ENCODE measurements around the gene ARMC9.
A peak's percentile ranks its signal among the peaks of the same experiment; 100 is the strongest.
"Not testable (repeated sequence)": the region's sequence is repeated elsewhere in the genome, so short reads cannot be mapped to it uniquely, and the experiment has no call there.

ARMC9 gene

DNA sequence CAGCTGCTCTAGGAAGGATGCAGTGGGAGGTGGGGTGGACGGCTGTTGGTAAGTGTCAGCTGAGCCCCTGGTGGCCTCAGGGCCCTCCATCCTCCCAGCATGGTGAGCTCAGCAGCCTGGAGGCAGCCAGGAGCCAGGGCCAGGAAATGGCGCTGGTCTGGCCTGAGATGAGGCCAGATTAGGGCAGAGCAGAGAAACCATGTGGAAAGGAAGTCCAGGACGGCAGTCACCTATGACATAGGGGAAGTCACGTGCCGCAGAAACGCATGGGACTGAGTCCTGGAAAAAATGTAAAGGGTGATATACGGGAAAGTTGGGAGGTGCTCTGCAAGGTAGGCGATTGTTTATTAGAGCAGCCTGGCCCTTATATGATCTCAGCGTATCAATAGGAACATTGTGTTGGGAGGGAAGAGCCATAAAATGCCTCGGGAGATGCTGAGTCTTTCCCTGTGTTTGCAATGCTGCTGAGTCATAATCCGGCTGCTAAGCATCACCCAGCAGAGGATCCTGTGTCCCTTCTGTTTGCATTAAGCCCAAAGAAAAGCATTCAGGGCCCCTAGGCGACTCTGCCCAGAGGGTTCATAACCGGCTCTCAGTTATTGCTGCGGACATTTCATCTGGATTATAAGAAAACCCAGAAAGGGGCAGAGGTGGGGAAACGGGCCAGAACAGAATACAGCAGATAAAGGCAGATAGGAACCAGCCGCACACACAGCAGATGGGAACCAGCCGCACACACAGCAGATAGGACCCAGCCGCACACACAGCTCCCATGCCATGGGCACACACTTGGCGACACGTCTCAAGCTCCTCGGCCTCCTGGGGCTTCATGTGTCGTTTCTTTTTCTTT, 166.8 kb downstream of the ARMC9 start:
- FAIRE-seq, result no peak

DNA sequence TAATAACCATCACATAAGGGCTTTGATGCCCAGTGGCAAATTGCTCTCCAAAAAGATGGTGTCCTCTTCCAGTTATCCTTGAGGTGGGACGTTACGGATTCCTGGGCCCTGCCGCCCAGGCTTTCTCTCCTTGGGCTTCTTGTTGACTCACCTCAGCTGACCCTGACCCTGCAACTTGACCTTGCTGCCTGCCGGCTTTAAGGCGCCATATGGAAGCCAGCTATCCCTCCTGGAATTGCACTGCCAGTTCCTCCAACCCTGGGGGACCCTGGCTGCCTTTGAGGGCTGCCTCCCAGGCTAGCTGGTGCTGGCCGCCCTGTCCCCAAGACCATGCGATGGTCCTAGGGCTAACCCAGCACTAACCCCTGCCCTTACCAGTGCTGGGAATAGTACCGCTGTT, 168.7 kb downstream of the ARMC9 start:
- FAIRE-seq, result no peak

DNA sequence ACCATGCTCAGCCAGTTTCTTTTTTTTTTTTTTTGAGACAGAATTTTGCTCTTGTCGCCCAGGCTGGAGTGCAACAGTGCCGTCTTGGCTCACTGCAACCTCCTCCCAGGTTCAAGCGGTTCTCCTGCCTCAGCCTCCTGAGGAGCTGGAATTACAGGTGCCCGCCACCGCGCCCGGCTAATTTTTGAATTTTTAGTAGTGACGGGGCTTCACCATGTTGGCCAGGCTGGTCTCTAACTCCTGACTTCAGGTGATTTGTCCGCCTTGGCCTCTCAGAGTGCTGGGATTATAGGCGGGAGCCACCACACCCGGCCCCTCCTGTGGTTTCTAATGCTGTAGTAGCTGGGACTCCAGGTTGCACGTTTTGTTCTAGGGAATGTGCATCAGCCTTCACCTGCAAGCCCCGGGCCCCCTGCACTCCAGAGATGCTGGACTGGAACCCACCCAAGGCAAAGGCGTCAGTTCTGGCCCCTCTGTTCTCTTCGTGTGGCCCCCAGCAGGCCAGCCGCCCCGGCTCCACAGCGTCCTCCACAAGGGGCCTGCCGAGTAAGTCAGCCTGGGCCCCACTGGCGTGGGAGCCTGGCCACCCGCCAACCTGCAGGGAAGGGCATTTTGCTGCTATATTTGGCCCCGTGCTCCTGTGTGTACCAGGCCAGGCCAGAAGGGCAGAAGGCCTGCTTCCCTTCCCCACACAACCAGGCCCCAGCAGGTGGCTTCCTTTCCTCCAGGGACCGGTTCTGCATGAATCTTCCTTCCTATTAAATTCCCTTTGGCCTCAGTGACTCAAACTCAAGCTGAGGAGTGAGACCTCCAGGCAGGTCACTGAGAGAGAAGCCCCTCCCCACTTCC, 171.4 kb downstream of the ARMC9 start:
- no peak for FAIRE-seq

DNA sequence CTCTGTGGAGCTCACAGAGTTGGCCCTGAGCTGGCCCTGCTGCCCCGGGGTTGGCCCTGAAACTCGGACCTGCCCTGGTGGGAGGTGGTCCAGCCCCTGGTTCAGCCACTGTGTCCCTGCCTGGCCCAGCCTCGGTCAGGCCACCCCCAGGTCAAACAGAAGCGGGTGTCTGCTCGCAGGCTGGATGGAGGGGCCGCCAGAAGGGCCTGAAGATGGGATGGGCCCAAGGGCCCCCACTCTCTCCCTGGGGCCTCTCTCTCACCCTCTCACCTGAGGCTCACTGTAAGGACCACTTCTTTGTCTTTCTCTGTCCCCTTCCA, 172.0 kb downstream of the ARMC9 start:
- FAIRE-seq, result no peak

DNA sequence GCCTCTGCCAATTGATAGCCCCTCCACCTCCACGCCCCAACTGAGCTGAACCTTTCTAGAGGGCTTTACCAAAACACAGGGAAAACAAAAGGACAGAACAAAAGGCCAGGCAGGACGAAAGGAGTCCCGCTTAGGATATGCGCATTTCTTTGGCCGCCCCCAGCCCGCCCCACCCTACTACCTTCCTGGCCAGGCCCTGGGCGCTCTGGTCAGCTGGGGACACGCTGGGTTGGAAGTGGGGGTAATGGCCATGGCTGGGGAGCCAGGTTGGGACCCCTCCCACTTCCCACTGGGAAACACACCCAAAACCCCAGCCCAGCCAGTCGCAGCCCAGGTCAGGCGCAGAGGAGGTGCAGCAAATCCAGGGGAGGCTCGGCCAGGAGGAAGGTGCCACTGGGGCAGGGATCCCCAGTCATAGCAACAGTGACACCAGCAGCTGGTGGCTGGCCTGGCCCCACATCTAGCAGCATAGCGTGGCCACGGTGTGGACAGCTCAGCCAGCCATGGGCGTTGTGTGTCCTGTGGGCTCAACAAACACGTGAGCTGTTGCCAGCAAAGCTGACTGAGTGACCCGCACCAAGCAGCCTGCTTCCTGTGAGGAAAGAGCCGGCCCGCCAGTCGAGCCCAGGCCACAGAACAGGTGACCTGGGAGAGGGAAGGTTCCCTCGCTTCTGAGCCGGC, 172.5 kb downstream of the ARMC9 start:
- FAIRE-seq, result no peak

DNA sequence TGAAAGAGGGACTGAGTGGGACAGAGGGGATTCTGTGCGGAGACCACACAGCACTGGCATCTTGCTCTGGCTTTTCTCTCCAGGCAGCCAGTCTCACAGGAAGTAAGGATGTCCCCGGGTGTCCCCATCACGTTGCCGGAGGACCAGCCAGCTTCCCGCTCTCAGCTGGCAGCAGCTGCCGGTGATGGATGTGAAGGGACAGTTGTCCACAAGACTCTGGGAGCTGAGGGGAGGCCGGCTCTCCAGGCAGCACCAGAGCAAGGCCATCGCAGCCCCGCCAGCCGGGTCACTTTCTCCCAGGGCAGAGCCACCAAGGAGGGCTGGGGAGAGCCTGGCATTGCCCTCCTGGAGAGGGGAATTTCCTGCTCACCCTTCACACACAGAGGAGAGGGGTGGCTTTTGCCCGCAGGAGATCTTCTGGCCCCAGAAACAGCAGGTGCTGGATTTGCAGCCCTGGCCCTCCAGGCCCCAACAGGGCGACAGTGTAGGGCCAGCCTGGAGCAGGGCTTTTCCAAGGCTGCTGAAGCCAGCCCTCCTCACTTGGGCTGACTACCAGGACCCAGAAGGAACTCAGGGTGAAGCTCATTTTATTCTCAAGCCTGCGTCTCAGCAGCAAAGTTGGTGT, 173.1 kb downstream of the ARMC9 start:
- no peak for FAIRE-seq

DNA sequence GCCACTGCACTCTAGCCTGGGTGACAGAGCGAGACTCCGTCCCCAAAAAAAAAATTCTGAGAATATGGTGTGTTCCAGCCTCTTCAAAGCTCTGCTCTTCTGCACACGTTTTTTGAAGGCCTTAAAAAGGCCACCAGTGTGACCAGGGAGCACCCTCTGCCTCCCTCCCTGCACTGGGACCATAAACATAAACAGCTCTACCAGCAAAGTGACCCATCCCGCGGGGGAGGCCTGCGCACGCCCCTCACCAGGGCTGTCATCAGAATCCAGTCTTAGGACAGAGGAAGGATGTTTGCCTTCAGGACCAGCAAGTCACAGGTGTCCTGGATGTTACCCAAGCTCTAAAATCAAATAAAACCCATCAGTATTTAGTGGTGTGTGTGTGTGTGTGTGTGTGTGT, 173.9 kb downstream of the ARMC9 start:
- FAIRE-seq, result no peak

DNA sequence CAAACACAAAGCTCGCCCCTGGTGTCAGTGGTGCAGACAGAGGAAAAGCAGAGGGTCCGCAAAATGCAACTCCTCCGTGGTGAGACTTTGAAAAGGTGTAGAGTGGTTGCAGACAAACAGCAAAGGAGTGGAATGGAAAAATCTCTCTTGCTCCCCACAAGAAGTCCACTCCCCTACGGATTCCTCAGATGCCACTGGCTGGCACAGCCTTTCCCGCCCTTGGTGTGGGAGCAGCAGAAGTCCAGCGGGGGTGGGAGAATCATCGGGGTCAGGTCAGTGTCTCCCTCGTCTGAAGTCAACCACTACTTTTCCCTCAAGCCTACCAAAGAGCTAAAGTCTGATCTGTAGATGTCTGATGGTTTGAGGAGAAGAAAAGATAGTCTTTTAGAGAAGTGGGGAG, 174.8 kb downstream of the ARMC9 start:
- no peak for FAIRE-seq

DNA sequence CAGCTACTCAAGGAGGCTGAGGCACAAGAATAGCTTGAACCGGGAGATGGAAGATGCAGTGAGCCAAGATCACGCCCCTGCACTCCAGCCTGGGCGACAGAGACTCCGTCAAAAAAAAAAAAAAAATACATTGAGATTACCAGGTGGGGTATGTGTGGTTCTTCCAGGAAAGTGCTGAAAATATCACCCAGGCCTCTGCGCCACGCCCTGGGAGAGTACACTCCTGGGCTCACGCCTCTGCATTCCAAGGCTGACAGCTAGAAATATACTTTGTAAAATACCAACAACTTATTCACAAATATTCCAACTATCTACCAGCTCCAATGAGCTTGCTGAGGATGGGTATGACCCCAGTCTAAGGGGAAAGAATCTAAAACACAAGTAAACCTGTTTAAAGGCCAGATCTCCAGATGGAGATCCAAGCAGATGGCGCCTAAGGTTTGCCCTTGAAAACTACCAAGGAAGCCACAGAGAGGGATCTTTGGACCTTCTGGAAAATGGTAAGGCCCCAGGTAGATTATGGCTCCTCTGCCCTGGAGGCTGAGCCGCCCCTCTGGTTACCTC, 175.4 kb downstream of the ARMC9 start:
- no peak for FAIRE-seq

DNA sequence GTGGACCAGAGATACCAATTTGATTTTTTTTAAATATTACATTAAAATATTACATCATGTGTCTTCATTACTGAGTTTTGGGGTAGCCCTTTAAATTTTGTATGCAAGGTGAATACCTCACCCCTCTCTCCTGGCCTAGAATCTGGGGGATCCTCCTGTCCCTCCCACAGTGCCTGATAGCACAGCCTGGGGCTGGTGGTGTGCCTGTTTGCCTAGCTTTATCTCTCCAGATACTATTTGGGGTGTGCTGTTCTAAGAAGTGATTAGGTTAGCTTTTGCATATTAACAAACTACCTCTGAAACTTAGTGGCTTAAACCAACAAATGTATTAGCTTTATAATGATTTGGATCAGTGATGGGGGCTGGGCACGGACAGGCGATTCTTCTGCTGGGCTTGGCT, 176.3 kb downstream of the ARMC9 start:
- no peak for FAIRE-seq

DNA sequence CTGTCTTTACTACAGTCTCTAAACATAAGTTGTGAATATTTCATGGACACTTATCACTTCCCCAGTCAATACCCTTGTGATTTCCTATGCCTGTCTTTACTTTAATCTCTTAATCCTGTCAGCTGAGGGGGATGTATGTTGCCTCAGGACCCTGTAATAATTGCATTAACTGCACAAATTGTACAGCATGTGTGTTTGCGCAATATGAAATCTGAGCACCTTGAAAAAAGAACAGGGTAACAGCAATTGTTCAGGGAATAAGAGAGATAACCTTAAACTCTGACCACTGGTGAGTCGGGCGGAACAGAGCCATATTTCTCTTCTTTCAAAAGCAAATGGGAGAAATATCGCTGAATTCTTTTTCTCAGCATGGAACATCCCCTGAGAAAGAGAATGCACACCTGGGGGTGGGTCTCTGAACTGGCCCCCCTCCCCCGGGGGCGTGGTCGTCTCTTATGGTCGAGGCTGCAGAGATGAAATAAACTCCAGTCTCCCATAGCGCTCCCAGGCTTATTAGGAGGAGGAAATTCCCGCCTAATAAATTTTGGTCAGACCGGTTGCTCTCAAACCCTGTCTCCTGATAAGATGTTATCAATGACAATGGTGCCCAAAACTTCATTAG, 177.7 kb downstream of the ARMC9 start:
- not testable (repeated sequence) for FAIRE-seq

DNA sequence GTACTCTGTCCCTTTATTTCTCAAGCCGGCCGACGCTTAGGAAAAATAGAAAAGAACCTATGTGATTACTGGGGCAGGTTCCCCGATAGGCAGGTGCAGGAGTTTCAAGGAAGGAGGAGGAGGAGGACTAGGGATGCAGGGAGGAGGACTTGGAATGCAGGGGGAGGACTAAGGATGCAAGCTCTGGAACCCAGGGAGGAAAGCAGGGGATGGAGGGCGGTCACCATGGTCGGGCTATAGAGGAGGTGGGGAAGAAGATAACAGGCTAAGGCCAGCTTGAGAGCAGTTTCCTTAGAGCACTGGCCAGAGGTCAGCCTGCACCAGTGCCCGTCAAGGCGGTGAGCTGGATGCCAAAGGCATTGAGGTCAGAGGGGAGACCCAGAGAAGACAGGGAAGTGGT, 178.4 kb downstream of the ARMC9 start:
- FAIRE-seq, result no peak

DNA sequence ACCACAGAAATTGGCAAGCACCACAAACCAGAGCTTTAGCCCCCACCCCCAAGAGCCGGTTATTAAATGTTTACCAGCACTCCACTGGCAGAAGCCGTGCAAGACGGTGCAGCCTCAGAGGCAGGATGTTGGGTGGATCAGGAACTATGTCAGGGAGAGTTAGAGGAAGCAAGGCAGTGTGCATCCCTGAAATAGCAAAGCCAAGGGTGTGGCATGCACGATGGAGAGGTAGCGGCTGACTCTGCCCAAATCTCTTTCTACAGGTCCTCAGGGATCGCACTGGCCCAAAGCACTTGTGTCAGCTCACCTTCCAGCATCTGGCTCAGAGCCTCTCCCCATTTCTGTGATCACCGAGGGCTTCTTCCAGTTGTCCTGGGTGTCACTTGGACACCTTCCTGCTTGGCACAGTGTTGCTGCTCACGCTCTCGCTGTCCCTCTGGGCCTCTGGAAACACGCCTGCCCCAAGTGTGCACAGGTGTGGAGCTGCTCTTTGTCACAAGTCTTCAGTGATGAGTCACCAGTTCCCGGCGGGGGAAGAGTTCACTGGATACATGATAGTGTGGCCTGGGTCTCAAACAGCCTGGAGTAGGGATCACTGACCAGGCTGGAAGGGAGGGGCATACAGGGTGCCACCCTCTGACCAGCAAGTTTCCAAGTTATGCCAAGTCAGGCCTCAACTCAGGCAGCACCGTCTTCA, 179.7 kb downstream of the ARMC9 start:
- no peak for FAIRE-seq

DNA sequence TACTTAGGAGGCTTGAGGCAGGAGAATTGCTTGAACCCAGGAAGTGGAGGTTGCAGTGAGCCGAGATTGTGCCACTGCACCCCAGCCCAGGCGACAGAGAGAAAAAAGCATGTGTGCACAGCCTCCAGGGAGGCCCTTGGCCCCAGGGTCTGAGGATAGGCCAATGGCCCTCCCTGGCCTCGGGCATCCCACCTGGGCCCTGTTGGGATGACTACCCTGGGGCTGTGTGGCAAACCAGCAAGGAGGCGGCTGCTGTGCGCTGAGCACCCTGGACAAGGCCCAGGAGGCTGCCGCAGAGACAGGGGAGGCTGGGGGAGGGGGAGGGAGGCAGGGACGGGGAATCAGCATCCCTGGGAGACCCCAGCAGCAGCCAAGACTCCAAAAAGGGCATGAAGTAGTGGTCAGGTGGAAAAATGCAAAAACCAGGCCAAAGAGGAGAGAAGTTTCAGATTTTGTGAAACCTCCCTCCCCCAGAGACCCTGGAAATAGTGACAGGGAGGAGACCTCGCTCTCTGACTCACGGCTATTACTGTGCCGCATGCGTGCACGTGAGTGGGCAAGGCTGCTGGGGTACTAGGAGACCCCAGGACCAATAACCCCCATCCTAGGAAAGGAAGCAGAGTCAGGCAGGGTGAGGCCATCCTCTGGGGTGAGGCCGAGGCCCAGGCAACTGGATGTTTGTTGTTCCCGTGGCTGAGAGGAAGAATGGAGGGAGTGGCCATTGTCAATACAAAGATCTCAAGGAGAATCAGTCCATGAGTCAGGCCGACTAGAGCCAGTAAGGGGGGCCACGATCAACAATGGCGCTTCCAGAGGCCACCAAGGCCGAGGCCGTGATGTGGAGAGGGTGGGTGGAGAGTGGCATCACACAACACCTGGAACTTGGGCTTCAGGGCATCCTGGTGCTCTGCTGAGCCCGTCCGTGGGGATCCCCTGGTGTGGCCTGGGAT, 181.1 kb downstream of the ARMC9 start:
- FAIRE-seq, result no peak

DNA sequence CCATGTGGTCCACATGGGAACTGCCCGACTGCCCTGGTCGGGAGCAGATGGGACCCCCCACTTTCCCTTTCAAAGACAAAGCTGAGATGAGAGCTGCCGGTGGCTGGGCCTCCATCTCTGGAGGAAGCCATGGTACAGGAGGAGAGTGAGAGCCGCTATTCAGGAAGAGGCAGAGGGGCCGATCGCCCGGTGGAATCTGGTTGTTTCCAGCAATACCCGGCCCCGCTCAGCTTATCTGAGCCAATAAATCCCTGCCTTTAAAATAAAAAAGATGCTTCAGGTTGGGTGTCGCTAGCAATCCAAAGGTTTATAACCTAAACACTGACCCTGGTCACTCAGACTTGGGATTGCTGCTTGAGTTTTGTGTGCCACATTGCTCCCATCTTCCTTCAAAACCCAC, 181.9 kb downstream of the ARMC9 start:
- no peak for FAIRE-seq

DNA sequence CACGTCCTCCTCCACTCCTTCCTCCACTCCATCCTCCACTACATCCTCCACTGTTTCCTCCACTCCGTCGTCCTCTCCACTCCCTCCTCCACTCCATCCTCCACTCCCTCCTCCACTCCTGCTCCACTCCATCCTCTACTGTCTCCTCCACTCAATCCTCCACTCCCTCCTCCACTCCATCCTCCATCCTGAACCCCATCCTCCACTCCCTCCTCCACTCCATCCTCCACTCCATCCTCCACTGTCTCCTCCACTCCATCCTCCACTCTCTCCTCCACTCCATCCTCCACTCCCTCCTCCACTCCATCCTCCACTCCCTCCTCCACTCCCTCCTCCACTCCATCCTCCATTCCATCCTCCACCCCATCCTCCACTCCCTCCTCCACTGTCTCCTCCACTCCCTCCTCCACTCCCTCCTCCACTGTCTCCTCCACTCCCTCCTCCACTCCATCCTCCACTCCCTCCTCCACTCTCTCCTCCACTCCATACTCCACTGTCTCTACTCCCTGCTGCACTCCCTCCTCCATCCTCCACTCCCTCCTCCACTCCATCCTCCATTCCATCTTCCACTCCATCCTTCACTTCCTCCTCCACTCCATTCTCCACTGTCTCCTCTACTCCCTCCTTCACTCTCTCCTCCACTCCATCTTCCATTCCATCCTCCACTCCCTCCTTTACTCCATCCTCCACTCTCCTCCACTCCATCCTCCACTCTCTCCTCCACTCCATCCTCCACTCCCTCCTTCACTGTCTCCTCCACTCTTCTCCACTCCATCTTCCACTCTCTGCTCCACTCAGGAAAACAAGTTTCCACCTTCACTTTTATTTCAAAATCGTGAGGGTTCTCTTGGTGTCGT, 182.8 kb downstream of the ARMC9 start:
- no peak for FAIRE-seq

DNA sequence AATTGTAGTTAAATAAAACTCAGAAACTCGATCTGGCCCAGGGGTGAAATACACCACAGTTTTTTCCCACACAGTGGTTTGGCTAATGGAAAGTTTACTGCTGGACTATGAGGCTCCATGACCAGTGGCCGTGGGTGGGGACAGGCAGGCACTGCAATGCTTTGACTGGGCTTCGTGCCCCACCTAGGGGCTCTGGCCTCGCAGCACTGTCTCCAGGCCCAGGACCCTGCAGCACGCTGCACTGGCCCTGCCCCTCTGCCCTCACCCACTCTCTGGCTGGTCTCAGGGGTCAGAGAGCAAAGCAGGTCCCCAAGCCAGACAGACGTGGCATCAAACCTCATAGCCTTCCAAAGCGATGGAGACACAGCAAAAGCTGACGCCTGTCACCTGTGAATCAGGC, 183.7 kb downstream of the ARMC9 start:
- no peak for FAIRE-seq

DNA sequence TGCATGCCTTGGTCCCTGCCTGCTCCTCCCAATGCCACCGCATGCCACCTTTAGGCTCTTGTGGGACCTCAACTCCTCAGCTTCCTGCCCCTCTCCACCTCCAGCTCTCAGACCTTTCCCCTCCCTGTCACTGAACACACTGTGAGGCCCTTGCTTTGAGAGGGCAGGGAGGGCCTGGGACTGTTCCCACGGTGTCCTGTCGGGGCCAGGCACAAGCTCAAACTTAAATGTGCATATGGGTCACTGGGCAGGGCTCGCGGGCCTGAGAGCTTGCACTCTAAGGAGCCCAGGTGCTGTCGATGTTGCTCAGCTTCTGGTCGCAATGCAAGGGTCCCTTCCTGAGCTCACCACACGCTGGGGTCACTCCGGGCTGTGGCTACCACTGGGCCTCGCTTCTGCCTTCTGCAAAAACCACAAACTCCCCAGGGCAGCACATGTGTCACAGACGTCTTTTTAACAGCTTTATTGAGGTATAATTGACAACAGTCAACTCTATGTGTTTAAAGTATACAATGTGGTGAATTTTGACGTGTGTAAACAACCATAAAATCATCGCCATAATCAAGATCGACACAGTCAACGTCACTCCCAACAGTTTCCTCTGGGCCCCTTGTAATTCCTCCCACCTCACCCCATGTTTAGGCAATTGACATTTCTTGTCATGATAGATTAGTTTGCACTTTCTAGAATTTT, 185.1 kb downstream of the ARMC9 start:
- peak; percentile 14 for FAIRE-seq

DNA sequence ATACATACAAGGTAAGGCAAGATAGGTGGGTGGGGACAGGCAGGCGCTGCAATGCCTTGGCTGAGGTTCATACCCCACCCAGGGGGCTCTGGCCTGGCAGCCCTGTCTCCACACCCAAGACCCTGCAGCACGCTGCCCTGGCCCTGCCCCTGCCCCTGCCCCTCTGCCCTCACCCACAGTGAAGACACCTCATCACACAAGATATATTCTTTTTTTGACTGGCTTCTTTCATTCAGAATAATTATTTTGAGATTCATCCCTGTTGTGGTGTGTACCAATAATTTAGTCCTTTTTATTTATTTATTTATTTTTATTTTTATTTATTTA, 185.6 kb downstream of the ARMC9 start:
- FAIRE-seq, result no peak
